Measurements from ENCODE around the gene PTPRS.
"Not testable (repeated sequence)": the region's sequence is repeated elsewhere in the genome, so short reads cannot be mapped to it uniquely, and the experiment has no call there.

PTPRS gene

GRCh38 chr19:5334366-5334739, 6.3 kb downstream of the PTPRS start:
- DNase-seq (ENCODE audit: extremely low read depth, low read depth), result no peak
- TF ChIP-seq CTCF (IDR thresholded peaks at IDR 0.05; ENCODE audit: low read depth, low read length, missing control alignments), result no peak
- no peak overlapping the region for H3K4me3 ChIP-seq (replicated peaks; ENCODE audit: low read depth, low read length)

- no peak for TF ChIP-seq CTCF (IDR thresholded peaks at IDR 0.05; ENCODE audit: low read depth, low read length, missing control alignments)
- H3K4me3 ChIP-seq (replicated peaks; ENCODE audit: low read depth, low read length), result no peak overlapping the region
- no peak for DNase-seq (ENCODE audit: extremely low read depth, low read depth)
Measured at GRCh38 chr19:5333581-5334365, 6.8 kb downstream of the PTPRS start.

GRCh38 chr19:5332501-5332900, 8.1 kb downstream of the PTPRS start:
- H3K4me3 ChIP-seq (replicated peaks; ENCODE audit: low read depth, low read length), result no peak overlapping the region
- TF ChIP-seq CTCF (IDR thresholded peaks at IDR 0.05; ENCODE audit: low read depth, low read length, missing control alignments), result no peak
- DNase-seq (ENCODE audit: extremely low read depth, low read depth), result no peak

- H3K4me3 ChIP-seq (replicated peaks; ENCODE audit: low read depth, low read length), result no peak overlapping the region
- TF ChIP-seq CTCF (IDR thresholded peaks at IDR 0.05; ENCODE audit: low read depth, low read length, missing control alignments), result no peak
- no peak for DNase-seq (ENCODE audit: extremely low read depth, low read depth)
Measured at GRCh38 chr19:5331790-5332189, 8.8 kb downstream of the PTPRS start.

GRCh38 chr19:5330307-5330720, 10.3 kb downstream of the PTPRS start:
- TF ChIP-seq CTCF (IDR thresholded peaks at IDR 0.05; ENCODE audit: low read depth, low read length, missing control alignments), result no peak
- DNase-seq (ENCODE audit: extremely low read depth, low read depth), result no peak
- H3K4me3 ChIP-seq (replicated peaks; ENCODE audit: low read depth, low read length), result no peak overlapping the region

- no peak overlapping the region for H3K4me3 ChIP-seq (replicated peaks; ENCODE audit: low read depth, low read length)
- TF ChIP-seq CTCF (IDR thresholded peaks at IDR 0.05; ENCODE audit: low read depth, low read length, missing control alignments), result no peak
- no peak for DNase-seq (ENCODE audit: extremely low read depth, low read depth)
Measured at GRCh38 chr19:5329141-5329540, 11.5 kb downstream of the PTPRS start.

- not testable (repeated sequence) for H3K4me3 ChIP-seq (replicated peaks; ENCODE audit: low read depth, low read length); DNase-seq (ENCODE audit: extremely low read depth, low read depth)
Measured at GRCh38 chr19:5328407-5328806, 12.2 kb downstream of the PTPRS start.

All from HFF-Myc (cell line).